ENCODE results near the gene TNP2.

TNP2 gene

GRCh38 chr16:11276896-11277593 is 7.9 kb upstream of the TNP2 start:
- no peak for DNase-seq (ENCODE audit: low spot score)

- DNase-seq (ENCODE audit: low spot score), result no peak
These were observed 7.2 kb upstream of the TNP2 start, which contains the start of gene PRM2 for GRCh38 chr16:11276143-11276895. TSS of gene PRM2 (minus strand) at chr16:11276480. CDS start at chr16:11276370, 110 bp downstream.

GRCh38 chr16:11274964-11275363 is 5.8 kb upstream of the TNP2 start:
- no peak for DNase-seq (ENCODE audit: low spot score)

- peak; percentile 85 for DNase-seq (ENCODE audit: low spot score)
These were observed 4.7 kb upstream of the TNP2 start for GRCh38 chr16:11273721-11274324.

GRCh38 chr16:11272921-11273720 is 4.0 kb upstream of the TNP2 start, which contains the start of gene PRM3:
TSS of gene PRM3 (minus strand) at chr16:11273629. CDS start at chr16:11273595, 34 bp downstream.
- no peak for DNase-seq (ENCODE audit: low spot score)

- DNase-seq (ENCODE audit: low spot score), result no peak
These were observed 3.4 kb upstream of the TNP2 start for GRCh38 chr16:11272484-11272883.

GRCh38 chr16:11271610-11272009 is 2.5 kb upstream of the TNP2 start:
- no peak for DNase-seq (ENCODE audit: low spot score)

- no peak for DNase-seq (ENCODE audit: low spot score)
These were observed 1.6 kb upstream of the TNP2 start for GRCh38 chr16:11270602-11271162.

GRCh38 chr16:11265124-11265523 is 4.0 kb downstream of the TNP2 start:
- DNase-seq (ENCODE audit: low spot score), result no peak

GRCh38 chr16:11264155-11264832 is 4.8 kb downstream of the TNP2 start:
- no peak for DNase-seq (ENCODE audit: low spot score)

- no peak for DNase-seq (ENCODE audit: low spot score)
These were observed 5.4 kb downstream of the TNP2 start for GRCh38 chr16:11263737-11264136.

GRCh38 chr16:11262915-11263314 is 6.2 kb downstream of the TNP2 start:
- no peak for DNase-seq (ENCODE audit: low spot score)

GRCh38 chr16:11260596-11260966 is 8.5 kb downstream of the TNP2 start:
- DNase-seq (ENCODE audit: low spot score), result no peak

- DNase-seq (ENCODE audit: low spot score), result no peak
These were observed 9.2 kb downstream of the TNP2 start for GRCh38 chr16:11259655-11260595.

- peak; percentile 35 for DNase-seq (ENCODE audit: low spot score)
These were observed 10.3 kb downstream of the TNP2 start for GRCh38 chr16:11258553-11259492.

GRCh38 chr16:11257131-11257938 is 11.8 kb downstream of the TNP2 start:
- peak; percentile 82 for DNase-seq (ENCODE audit: low spot score)

- no peak for DNase-seq (ENCODE audit: low spot score)
These were observed 12.4 kb downstream of the TNP2 start for GRCh38 chr16:11256661-11257130.

Data from COLO829 (cell line).